ENCODE results near the gene KPNA6.

Gene KPNA6

GRCh38 chr1:32219022-32219421 is 111.2 kb downstream of the KPNA6 start:
- no peak for TF ChIP-seq POLR2A (IDR thresholded peaks at IDR 0.05; ENCODE audit: low read depth, low read length)
- no peak for FAIRE-seq
- DNase-seq (ENCODE audit: insufficient read length, low spot score): no peak

- DNase-seq (ENCODE audit: insufficient read length, low spot score): no peak
- FAIRE-seq: no peak
- TF ChIP-seq POLR2A (IDR thresholded peaks at IDR 0.05; ENCODE audit: low read depth, low read length): no peak
Measured at GRCh38 chr1:32220746-32221580, 113.1 kb downstream of the KPNA6 start.

GRCh38 chr1:32221581-32221979 is 113.7 kb downstream of the KPNA6 start:
- FAIRE-seq (no peak), DNase-seq (ENCODE audit: insufficient read length, low spot score) (no peak)
- no peak for TF ChIP-seq POLR2A (IDR thresholded peaks at IDR 0.05; ENCODE audit: low read depth, low read length)

GRCh38 chr1:32221980-32222755 is 114.3 kb downstream of the KPNA6 start, which contains the start of the genes EIF3I and TMEM234:
Gene EIF3I, plus strand, starts transcription at chr1:32222407. Its CDS starts 35 bp downstream, at chr1:32222442.
Gene TMEM234, minus strand, starts transcription at chr1:32222353. Its CDS starts 31 bp downstream, at chr1:32222322.
- peak; percentile 88 for DNase-seq (ENCODE audit: insufficient read length, low spot score)
- peak; percentile 62; the same call in 1 of the 2 replicates for TF ChIP-seq POLR2A (IDR thresholded peaks at IDR 0.05; ENCODE audit: low read depth, low read length)
- no peak for FAIRE-seq

GRCh38 chr1:32223683-32224082 is 115.8 kb downstream of the KPNA6 start:
- TF ChIP-seq POLR2A (IDR thresholded peaks at IDR 0.05; ENCODE audit: low read depth, low read length): no peak
- DNase-seq (ENCODE audit: insufficient read length, low spot score) (no peak), FAIRE-seq (no peak)

- no peak for DNase-seq (ENCODE audit: insufficient read length, low spot score)
- no peak for FAIRE-seq
- no peak for TF ChIP-seq POLR2A (IDR thresholded peaks at IDR 0.05; ENCODE audit: low read depth, low read length)
Measured at GRCh38 chr1:32224285-32224684, 116.4 kb downstream of the KPNA6 start.

Measured in H54 (cell line).